HepG2 (cell line): ENCODE data around the gene LRGUK. TPM values are rescaled to one million over a fixed set of nuclear protein-coding genes. Genes with fewer than 3 reads are reported as not detected.

Experiments used
- ATAC-seq: fragments of 200-7000 bp; cut with Tn5 transposase; 3 replicates; pipeline ENCODE4 v1.9.1; 2020; ENCODE audit warnings: mild to moderate bottlenecking, moderate library complexity
- BruUV-seq: library from RNA; stranded (reverse); fragments of 400-500 nt; replicated peaks from 2 replicates; lab custom pipeline; 2021; lab: Mats Ljungman, UMichigan
- CTCF ChIA-PET: fragments of 300-600 bp; formaldehyde crosslinking; extraction: SDS; loops from one replicate; lab custom pipeline; 2021; ENCODE audit warnings: low total read pairs, inconsistent platforms, low intra/inter-chr PET ratio; lab: Yijun Ruan, JAX
- POLR2A ChIA-PET: fragments of 350-600 bp; sonication (Branson Sonifier 250); formaldehyde crosslinking; loops from one replicate; lab custom pipeline; 2020; ENCODE audit warnings: antibody characterized with exemption, inconsistent platforms; lab: Yijun Ruan, JAX
- DNase-seq: peaks from one replicate; pipeline ENCODE4 v3.0.0-alpha.2; 2015; ENCODE audit warnings: low spot score
- FAIRE-seq: peaks from 3 replicates; lab custom pipeline; 2011; peaks lifted over from hg19 to GRCh38; lab: Jason Lieb, UNC
- H2AFZ ChIP-seq: one replicate; pipeline ENCODE4 v1.6.1; 2011; ENCODE audit warnings: low read length, inconsistent platforms
- H3K27ac ChIP-seq: fragments of 300-600 bp; 3 replicates; pipeline ENCODE4 v1.8.0; 2011; ENCODE audit warnings: mixed run types, mild to moderate bottlenecking, mixed read lengths, low read length, inconsistent platforms; ENCODE audit not compliant: insufficient read depth; ENCODE audit errors: extremely low read length
- H3K27me3 ChIP-seq, 2 experiments: fragments of 200-600 bp in 1 of 2; 2 replicates in 1 of 2; 3 replicates in 1 of 2; pipeline versions ENCODE4 v1.6.0 to v1.8.0; 2011; ENCODE audit warnings: low read length in 2 of 2, mild to moderate bottlenecking in 2 of 2, moderate library complexity in 2 of 2, inconsistent platforms in 1 of 2; ENCODE audit not compliant: insufficient read depth in 2 of 2, control insufficient read depth in 1 of 2
- H3K36me3 ChIP-seq, 2 experiments: fragments of 200-600 bp in 1 of 2; replicated peaks in 1 of 2; 2 replicates in 1 of 2; 3 replicates in 1 of 2; pipeline versions ENCODE4 v1.5.1 to v1.8.0; 2011; ENCODE audit warnings: low read length in 2 of 2, inconsistent platforms in 1 of 2; ENCODE audit not compliant: insufficient read depth in 2 of 2, control insufficient read depth in 1 of 2
- H3K4me1 ChIP-seq: 2 replicates; pipeline ENCODE4 v1.5.1; 2012; ENCODE audit warnings: low read length, inconsistent platforms; ENCODE audit not compliant: insufficient read depth
- H3K4me2 ChIP-seq: 2 replicates; pipeline ENCODE4 v1.6.0; 2011; ENCODE audit warnings: low read depth, low read length, inconsistent platforms
- H3K4me3 ChIP-seq, 3 experiments: fragments of 200-600 bp in 1 of 3; sonication (generic), shearing (Covaris generic) in 1 of 3; replicated peaks in 1 of 3; 2 replicates each; pipeline ENCODE4 v1.5.1; 2011 to 2016; ENCODE audit warnings: low read length in 3 of 3, inconsistent platforms in 2 of 3, low read depth in 2 of 3, mild to moderate bottlenecking in 2 of 3, control low read depth in 1 of 3, mixed read lengths in 1 of 3; ENCODE audit not compliant: insufficient read depth in 1 of 3
- H3K79me2 ChIP-seq: one replicate; pipeline ENCODE4 v1.6.1; 2011; ENCODE audit warnings: low read length, inconsistent platforms; ENCODE audit not compliant: insufficient read depth
- H3K9ac ChIP-seq: 2 replicates; pipeline ENCODE4 v1.6.0; 2011; ENCODE audit warnings: mild to moderate bottlenecking, low read depth, low read length, inconsistent platforms; ENCODE audit not compliant: insufficient read depth
- H3K9me3 ChIP-seq: 2 replicates; pipeline ENCODE4 v1.5.1; 2012; ENCODE audit warnings: mild to moderate bottlenecking, low read length
- H4K20me1 ChIP-seq: 2 replicates; pipeline ENCODE4 v1.6.0; 2011; ENCODE audit warnings: inconsistent platforms, mild to moderate bottlenecking, low read length, moderate library complexity; ENCODE audit not compliant: insufficient read depth
- ATF7 ChIP-seq, 2 experiments: fragments of 450-650 bp in 1 of 2; sonication (generic) in 1 of 2; formaldehyde crosslinking in 1 of 2; IDR thresholded peaks; 2 replicates each; pipeline versions ENCODE4 v1.4.0 to v1.6.1; 2016 to 2020; ENCODE audit warnings: antibody characterized with exemption in 1 of 2, mild to moderate bottlenecking in 1 of 2, missing genetic modification reagents in 1 of 2
- NKX3-1 ChIP-seq: sonication (generic); formaldehyde crosslinking; IDR thresholded peaks from 2 replicates; pipeline ENCODE4 v1.5.0; 2020; ENCODE audit warnings: missing genetic modification reagents
- ONECUT2 ChIP-seq: sonication (generic); formaldehyde crosslinking; IDR thresholded peaks from 2 replicates; pipeline ENCODE4 v1.4.0; 2020; ENCODE audit warnings: missing genetic modification reagents
- ZKSCAN1 ChIP-seq: fragments of 150-350 bp; IDR thresholded peaks from 2 replicates; pipeline ENCODE4 v1.6.1; 2014; ENCODE audit warnings: low read length
- ZNF891 ChIP-seq: sonication (generic); formaldehyde crosslinking; IDR thresholded peaks from 2 replicates; pipeline ENCODE4 v1.5.0; 2020; ENCODE audit warnings: mild to moderate bottlenecking, missing genetic modification reagents
- WGBS: methylation state at CpG from one replicate; pipeline ENCODE4 v1.1.6; 2017; ENCODE audit warnings: low lambda C conversion rate; 5-methylcytosine and 5-hydroxymethylcytosine counted together
- in situ Hi-C: cut with HindIII; loops from 2 replicates; pipeline ENCODE4 v1.10.0; 2017; ENCODE audit warnings: low pct_unique_long_range_greater_than_20kb; ENCODE audit not compliant: extremely low pct_ligation_motif_present
- intact Hi-C: fragments of 100-400 bp; cut with micrococcal nuclease; formaldehyde crosslinking; loops from one replicate; pipeline ENCODE4 v1.10.0; 2022; ENCODE audit not compliant: unreplicated experiment
- polyA plus RNA-seq, 8 experiments: library from polyadenylated mRNA; depleted of rRNA in 3 of 8; stranded (reverse) in 7 of 8; unstranded in 1 of 8; fragments of >200 nt; fragmentation: Illumina TruSeq in 4 of 8; extraction: Trizol in 4 of 8; gene quantifications; 2 replicates each; pipeline versions ENCODE4 v1.2.1 to v1.2.3, GENCODE V29; 2011 to 2016; ENCODE audit warnings: low read depth in 4 of 8, missing spikeins in 1 of 8, mixed read lengths in 1 of 8; ENCODE audit not compliant: insufficient read depth in 1 of 8
- total RNA-seq, 5 experiments: library from RNA; depleted of rRNA; stranded (reverse); fragments of >200 nt; fragmentation: Illumina TruSeq; extraction: Trizol; gene quantifications; 2 replicates each; pipeline ENCODE4 v1.2.3, GENCODE V29; 2016; ENCODE audit warnings: low read depth in 1 of 5
- TF ChIP-seq, protein P1 (sequence below): sonication (generic); formaldehyde crosslinking; IDR thresholded peaks from 2 replicates; pipeline ENCODE4 v1.4.0; 2020; ENCODE audit warnings: mild to moderate bottlenecking, missing genetic modification reagents
- TF ChIP-seq, protein P2 (sequence below): sonication (generic); formaldehyde crosslinking; IDR thresholded peaks from 2 replicates; pipeline ENCODE4 v1.8.1; 2023; ENCODE audit warnings: mild to moderate bottlenecking, inconsistent platforms, moderate library complexity, missing genetic modification reagents, borderline replicate concordance
- TF ChIP-seq, protein P3 (sequence below): sonication (generic); formaldehyde crosslinking; IDR thresholded peaks from 2 replicates; pipeline ENCODE4 v1.4.0; 2020; ENCODE audit warnings: missing genetic modification reagents
- TF ChIP-seq, protein P4 (sequence below): sonication (generic); formaldehyde crosslinking; conservative IDR thresholded peaks from 2 replicates; pipeline ENCODE4 v1.4.0; 2020; ENCODE audit warnings: missing genetic modification reagents
- TF ChIP-seq, protein P5 (sequence below): sonication (generic); formaldehyde crosslinking; IDR thresholded peaks from 2 replicates; pipeline ENCODE4 v1.4.0; 2020; ENCODE audit warnings: missing genetic modification reagents

LRGUK gene
- total and polyA plus RNA-seq, 2 of the 13 experiments (the other 11 are each of a cell fraction or from before 2014, with no cell fraction given): 0.18 to 0.20 TPM

DNA sequence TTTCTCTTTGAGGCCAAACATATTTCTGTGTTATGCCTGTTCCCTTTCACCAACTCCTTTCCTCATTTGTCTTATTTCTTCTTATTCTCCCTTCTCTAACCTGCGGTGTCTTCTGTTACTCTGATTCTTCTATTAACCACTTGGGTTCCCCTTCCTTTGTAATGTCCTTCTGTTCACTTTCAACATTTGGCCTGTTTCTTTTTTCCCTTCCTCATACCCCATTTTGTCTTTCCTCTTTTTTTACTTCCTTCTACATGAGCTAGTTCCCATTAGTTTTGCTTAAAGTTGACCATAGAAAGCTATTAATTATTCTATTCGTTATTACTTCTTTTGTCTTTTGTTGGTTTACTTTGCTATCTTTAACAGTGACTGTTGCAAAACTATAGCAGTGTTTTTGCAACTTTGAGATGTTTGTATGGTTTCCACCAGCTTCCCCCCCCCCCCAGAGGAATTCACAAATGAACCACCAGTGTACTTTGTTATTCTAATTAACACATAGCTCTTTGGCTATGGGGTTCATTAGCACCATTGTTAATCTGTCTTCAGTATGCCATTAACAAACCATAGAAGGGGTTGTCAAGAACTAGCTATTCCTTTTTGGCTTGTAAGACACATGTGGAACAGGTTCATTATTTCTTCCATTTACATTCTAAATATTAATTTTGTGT, 2.9 kb downstream of the LRGUK start (continued):
- TF ChIP-seq, protein P1, sequence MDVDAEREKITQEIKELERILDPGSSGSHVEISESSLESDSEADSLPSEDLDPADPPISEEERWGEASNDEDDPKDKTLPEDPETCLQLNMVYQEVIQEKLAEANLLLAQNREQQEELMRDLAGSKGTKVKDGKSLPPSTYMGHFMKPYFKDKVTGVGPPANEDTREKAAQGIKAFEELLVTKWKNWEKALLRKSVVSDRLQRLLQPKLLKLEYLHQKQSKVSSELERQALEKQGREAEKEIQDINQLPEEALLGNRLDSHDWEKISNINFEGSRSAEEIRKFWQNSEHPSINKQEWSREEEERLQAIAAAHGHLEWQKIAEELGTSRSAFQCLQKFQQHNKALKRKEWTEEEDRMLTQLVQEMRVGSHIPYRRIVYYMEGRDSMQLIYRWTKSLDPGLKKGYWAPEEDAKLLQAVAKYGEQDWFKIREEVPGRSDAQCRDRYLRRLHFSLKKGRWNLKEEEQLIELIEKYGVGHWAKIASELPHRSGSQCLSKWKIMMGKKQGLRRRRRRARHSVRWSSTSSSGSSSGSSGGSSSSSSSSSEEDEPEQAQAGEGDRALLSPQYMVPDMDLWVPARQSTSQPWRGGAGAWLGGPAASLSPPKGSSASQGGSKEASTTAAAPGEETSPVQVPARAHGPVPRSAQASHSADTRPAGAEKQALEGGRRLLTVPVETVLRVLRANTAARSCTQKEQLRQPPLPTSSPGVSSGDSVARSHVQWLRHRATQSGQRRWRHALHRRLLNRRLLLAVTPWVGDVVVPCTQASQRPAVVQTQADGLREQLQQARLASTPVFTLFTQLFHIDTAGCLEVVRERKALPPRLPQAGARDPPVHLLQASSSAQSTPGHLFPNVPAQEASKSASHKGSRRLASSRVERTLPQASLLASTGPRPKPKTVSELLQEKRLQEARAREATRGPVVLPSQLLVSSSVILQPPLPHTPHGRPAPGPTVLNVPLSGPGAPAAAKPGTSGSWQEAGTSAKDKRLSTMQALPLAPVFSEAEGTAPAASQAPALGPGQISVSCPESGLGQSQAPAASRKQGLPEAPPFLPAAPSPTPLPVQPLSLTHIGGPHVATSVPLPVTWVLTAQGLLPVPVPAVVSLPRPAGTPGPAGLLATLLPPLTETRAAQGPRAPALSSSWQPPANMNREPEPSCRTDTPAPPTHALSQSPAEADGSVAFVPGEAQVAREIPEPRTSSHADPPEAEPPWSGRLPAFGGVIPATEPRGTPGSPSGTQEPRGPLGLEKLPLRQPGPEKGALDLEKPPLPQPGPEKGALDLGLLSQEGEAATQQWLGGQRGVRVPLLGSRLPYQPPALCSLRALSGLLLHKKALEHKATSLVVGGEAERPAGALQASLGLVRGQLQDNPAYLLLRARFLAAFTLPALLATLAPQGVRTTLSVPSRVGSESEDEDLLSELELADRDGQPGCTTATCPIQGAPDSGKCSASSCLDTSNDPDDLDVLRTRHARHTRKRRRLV (CRISPR knock-in tag): no peak
- TF ChIP-seq, protein P2, sequence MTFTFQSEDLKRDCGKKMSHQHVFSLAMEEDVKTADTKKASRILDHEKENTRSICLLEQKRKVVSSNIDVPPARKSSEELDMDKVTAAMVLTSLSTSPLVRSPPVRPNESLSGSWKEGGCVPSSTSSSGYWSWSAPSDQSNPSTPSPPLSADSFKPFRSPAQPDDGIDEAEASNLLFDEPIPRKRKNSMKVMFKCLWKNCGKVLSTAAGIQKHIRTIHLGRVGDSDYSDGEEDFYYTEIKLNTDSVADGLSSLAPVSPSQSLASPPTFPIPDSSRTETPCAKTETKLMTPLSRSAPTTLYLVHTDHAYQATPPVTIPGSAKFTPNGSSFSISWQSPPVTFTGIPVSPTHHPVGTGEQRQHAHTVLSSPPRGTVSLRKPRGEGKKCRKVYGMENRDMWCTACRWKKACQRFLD: no peak
- TF ChIP-seq NKX3-1 (CRISPR knock-in tag): no peak
- TF ChIP-seq ZKSCAN1: no peak
- TF ChIP-seq, all 625 proteins: peak for 0

DNA sequence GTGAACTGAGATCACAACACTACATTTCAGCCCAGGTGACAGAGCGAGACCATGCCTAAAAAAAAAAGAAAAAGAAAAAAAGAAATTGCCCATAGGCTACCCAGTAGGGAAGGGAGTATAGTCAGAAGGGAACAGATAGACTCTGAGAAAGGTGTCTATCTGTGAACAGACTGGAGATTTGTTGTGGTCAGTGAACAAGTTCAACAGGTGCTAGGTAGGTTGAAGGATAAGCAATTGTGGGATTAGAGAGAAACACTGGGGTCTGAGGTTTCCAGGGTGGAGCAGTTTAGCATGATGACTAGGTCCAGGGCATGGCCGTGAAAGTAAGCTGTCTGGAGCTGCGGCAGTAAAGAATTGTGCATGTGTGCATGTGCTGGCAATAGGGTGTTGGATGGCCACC, 6.9 kb downstream of the LRGUK start:
- Histone ChIP-seq H3K9ac (no peak overlapping the region), H3K4me2 (no peak overlapping the region), H3K36me3 (no peaks in the 10 kb centered on the region), H4K20me1 (no peaks in the 10 kb centered on the region; the same call in 1 of the 2 replicates), H3K4me3 (no peak overlapping the region), H3K27me3 (no peaks in the 10 kb centered on the region), H3K79me2 (no peaks in the 10 kb centered on the region), H2AFZ (no peak overlapping the region), H3K4me1 (no peaks in the 10 kb centered on the region), H3K9me3 (no peaks in the 10 kb centered on the region), H3K27ac (no peak overlapping the region)
- WGBS: 51% methylated on average over 3 of the region's 3 CpGs
- in situ Hi-C loops (no loop called here), intact Hi-C loops (no loop called here)
- no TSS peak for BruUV-seq
- FAIRE-seq (no peak), DNase-seq (no peak), ATAC-seq (no peak)
- CTCF ChIA-PET: no interaction called here
- POLR2A ChIA-PET: no interaction called here
- TF ChIP-seq, protein P3, sequence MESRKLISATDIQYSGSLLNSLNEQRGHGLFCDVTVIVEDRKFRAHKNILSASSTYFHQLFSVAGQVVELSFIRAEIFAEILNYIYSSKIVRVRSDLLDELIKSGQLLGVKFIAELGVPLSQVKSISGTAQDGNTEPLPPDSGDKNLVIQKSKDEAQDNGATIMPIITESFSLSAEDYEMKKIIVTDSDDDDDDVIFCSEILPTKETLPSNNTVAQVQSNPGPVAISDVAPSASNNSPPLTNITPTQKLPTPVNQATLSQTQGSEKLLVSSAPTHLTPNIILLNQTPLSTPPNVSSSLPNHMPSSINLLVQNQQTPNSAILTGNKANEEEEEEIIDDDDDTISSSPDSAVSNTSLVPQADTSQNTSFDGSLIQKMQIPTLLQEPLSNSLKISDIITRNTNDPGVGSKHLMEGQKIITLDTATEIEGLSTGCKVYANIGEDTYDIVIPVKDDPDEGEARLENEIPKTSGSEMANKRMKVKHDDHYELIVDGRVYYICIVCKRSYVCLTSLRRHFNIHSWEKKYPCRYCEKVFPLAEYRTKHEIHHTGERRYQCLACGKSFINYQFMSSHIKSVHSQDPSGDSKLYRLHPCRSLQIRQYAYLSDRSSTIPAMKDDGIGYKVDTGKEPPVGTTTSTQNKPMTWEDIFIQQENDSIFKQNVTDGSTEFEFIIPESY (CRISPR knock-in tag): no peak
- TF ChIP-seq ZNF891 (CRISPR knock-in tag) (no peak), ATF7 (IDR thresholded peaks at IDR 0.05) (no peak), ATF7 (CRISPR knock-in tag; IDR thresholded peaks at IDR 0.05) (no peak), ONECUT2 (CRISPR knock-in tag) (no peak)
- TF ChIP-seq, protein P4, sequence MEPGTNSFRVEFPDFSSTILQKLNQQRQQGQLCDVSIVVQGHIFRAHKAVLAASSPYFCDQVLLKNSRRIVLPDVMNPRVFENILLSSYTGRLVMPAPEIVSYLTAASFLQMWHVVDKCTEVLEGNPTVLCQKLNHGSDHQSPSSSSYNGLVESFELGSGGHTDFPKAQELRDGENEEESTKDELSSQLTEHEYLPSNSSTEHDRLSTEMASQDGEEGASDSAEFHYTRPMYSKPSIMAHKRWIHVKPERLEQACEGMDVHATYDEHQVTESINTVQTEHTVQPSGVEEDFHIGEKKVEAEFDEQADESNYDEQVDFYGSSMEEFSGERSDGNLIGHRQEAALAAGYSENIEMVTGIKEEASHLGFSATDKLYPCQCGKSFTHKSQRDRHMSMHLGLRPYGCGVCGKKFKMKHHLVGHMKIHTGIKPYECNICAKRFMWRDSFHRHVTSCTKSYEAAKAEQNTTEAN (CRISPR knock-in tag): no peak
- TF ChIP-seq, protein P5, sequence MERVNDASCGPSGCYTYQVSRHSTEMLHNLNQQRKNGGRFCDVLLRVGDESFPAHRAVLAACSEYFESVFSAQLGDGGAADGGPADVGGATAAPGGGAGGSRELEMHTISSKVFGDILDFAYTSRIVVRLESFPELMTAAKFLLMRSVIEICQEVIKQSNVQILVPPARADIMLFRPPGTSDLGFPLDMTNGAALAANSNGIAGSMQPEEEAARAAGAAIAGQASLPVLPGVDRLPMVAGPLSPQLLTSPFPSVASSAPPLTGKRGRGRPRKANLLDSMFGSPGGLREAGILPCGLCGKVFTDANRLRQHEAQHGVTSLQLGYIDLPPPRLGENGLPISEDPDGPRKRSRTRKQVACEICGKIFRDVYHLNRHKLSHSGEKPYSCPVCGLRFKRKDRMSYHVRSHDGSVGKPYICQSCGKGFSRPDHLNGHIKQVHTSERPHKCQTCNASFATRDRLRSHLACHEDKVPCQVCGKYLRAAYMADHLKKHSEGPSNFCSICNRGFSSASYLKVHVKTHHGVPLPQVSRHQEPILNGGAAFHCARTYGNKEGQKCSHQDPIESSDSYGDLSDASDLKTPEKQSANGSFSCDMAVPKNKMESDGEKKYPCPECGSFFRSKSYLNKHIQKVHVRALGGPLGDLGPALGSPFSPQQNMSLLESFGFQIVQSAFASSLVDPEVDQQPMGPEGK (CRISPR knock-in tag): no peak
